Activated CD4-positive, alpha-beta T cell treated with anti-CD3 and anti-CD28 coated beads for 1 hour (primary cell): ENCODE data around the gene DRD1.
"Not testable (repeated sequence)": the region's sequence is repeated elsewhere in the genome, so short reads cannot be mapped to it uniquely, and the experiment has no call there.

Experiments
- DNase-seq: peaks from one replicate; pipeline ENCODE4 v3.0.0-alpha.2; 2020

DRD1 gene

DNA sequence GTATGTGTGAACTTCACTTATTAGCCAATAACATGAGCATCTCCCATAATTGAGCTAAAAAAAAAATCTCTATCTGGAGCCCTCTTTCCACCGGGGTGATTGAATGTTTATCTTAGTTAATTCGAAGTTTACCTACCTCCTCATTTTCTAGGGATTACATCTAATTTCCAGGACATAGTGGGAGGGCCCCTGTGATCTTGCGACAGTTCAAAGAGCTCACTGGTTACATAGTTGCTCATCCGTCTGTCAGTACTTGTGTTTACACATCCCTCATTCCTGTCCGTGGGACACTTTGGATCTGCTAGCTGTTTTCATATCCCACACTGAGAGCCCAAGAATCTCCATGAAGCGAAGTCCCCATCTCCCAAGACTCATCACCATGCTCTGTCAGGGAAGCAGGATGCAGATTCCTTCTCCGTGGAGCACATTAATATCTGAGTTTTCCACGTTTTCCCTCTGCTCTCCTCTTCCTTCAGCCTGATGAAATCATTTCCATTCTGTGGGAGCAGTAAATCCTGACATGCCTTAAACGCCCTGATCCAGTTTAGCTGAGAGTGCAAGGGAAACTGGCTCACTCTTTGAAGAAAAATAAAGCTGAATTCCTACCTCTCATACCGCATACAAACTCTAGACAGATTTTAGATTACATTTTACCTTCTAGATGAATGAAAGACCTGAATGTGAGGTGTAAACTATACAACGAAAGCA lies 24.2 kb upstream of the DRD1 start:
- DNase-seq, result no peak

DNA sequence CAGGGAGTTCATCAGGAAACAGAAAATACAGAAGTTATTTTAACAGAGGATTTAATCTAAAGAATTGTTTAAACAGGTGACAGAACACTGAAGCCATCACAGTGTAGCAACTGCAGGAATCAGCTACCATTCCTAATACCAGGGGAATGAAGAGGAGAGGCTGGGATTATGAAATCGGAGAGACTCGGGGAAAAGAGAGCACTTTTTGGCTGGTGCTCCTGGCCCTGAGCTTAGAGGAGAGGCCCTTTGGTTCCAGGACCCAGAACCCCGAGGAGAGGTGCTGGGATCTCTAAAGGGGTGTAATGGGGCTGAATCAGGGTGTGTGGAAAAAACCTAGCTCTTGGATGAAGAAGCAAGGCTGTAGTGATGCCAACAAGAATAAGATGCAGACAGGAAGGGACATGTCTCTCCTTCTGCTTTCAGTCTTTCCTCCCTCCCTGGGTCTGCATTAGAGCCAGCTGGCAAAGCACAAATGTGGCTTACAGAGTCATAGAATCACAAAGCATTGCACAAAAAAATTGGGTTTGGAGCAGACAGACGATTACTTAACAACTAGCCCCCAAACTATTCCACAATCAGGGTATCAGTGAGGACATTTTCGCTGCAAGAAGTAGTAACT lies 22.8 kb upstream of the DRD1 start:
- no peak for DNase-seq

GRCh38 chr5:175465282-175465681 lies 21.3 kb upstream of the DRD1 start:
- no peak for DNase-seq

- DNase-seq, result no peak
Observed at GRCh38 chr5:175464942-175465233, 20.9 kb upstream of the DRD1 start.

DNA sequence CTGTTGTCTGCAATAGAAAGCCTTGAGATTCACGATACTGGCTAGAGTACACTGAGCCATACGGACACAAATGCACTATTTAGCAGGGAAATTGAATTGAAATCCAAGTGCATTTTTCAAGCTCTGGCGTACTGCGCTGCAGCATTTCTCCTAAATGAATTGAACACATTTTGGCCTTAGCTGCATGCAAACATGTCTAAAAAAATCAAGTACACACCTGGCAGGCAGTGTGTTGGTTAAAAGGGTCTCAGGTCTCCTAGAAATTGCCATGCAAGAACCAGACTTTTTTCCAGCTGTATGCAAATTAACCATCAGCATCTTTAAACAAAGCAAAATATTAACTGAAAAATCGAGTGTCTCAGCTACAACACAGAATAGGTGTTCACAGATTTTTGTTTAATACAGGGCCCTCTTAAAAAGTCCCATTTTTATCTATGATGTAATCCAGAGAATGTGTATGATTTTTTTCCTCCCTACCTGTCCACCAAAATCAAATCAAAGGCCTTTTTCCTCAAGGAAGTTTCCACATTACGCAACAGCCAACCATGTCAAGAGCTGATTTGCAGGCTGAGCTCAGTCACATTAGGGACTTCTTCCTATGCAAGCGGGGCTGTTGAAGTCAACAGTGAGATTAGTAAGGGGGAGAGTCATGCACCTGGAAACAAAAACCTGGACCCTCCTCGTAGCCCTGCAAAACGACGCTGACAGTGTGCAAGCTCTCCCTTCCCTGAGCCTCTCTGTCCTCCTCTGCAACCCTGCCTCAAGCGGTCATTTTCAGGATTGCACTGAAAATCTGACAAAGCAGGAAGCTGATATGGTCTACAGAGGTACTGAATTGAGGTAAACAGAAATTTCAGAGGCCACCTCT lies 20.3 kb upstream of the DRD1 start:
- peak; percentile 36 for DNase-seq

DNA sequence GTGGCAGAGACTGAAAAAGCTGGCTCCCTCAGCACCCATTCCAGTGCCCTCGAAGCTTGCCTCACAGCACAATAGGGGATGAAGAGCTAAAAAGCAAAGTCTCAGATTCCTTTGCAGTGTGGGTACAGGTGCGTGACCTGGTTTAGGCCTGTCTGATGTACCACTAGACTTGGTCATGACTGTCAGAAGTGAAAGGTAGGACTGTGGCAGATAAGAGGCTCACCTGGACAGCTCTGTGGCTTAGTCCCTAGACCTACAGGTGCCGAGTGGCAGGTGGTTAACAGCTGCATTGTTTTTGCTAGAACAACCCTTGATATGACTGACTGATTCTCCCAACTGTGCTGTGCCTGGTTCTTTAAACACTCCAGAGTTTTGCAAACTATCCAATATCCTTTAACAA lies 19.7 kb upstream of the DRD1 start:
- DNase-seq, result no peak

- DNase-seq, result no peak
Observed at GRCh38 chr5:175461370-175461769, 17.4 kb upstream of the DRD1 start.

DNA sequence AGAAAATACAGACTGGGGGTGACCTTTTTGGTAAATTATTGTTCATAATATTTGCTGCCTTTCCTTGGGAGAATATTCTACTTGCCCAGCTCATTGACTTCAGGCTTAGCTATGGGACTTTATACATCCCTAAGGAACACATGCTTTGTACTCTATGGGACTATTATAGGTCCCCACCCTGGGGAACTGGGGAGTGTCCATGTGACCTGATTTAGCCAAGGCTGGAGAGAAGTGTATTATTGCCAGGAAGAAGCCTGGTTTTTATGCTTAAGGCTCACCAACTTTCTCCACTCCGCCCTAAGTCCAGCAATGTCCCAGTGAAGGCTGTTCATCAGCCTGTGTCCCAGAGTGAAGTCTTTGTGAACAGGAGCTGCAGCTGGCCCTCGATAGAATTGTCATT lies 16.6 kb upstream of the DRD1 start:
- no peak for DNase-seq

- no peak for DNase-seq
Observed at GRCh38 chr5:175460126-175460525, 16.1 kb upstream of the DRD1 start.

DNA sequence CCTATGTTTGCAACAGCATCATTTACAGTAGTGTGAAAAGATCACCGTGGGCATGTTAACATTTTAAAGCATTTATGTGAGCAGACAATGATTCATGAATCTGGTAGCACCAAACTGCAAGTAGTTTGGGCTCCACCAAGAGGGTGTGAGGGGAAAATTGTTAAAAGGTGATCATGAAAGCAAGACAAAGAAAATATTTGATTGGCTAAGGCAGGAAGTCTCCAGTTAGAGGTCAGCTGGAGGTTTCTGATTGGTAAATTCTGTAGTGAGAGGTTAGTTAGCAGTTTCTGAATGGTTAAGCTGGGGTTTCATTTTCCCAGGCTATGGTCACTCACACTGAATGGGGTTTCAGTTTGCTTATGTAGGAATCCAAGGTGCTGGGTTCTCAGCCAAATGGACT lies 13.5 kb upstream of the DRD1 start:
- no peak for DNase-seq

DNA sequence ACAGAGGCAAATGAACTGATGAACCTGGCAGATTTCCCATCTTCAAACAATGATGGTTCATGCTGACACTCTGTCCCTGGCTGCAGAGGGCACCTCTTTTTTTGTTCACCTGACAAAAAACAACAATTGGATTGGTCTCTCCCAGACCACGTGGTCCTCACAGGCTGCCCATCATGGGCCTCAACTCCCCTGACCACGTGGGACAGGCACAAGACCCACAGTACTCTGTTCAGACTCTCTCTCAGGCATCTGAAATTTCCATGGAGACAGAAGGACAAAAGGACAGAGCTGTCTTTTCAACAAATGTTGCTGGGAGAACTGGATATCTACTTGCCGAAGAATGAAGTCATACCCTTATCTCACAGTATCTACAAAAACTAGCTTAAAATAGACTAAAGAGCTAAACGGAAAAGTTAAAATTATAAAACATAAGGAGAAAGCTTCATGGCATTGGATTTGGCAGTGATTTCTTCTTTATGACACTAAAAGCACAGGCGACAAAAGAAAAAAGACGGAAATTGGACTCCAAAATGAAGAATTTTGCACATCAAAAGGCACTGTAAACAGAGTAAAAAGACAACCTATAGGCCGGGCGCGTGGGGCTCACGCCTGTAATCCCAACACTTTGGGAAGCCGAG lies 12.2 kb upstream of the DRD1 start:
- no peak for DNase-seq

GRCh38 chr5:175454338-175454737 lies 10.4 kb upstream of the DRD1 start:
- not testable (repeated sequence) for DNase-seq

DNA sequence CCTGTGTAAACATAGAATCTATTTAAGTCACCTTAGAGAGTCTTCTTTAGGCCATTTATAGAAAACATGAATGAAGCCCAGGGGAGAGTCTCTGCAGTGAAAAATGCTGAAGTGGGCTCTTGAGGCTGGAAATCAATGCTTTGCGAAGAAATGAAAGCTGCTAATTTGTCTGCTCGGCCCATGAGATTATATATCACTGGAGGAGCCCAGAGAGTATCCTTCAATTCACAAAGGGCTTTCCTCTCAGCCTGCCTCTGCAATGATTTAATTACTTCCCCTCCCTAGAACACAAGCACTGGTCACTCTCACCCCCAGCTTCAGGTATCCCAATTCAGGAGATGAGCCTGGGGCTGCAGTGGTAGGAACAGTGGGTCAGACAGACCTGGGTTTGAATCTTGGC lies 8.2 kb upstream of the DRD1 start:
- no peak for DNase-seq

GRCh38 chr5:175448276-175448675 lies 4.3 kb upstream of the DRD1 start:
- DNase-seq, result no peak

GRCh38 chr5:175447571-175447970 lies 3.6 kb upstream of the DRD1 start:
- no peak for DNase-seq

DNA sequence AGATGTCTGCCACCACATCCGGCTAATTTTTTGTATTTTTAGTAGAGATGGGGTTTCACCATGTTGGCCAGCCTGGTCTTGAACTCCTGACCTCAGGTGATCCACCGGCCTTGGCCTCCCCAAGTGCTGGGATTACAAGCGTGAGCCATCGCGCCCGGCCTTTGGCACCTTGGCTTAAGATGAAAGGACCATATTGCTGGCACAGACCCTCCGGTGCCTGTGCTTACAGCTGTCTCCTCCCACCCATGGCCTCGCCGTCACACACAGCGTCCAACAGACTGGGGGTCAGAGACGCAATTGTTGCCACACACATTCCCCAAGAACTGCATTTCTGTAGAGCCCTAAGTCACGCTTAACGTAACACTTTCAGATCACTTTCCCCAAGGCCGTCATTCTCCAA lies 2.4 kb upstream of the DRD1 start:
- not testable (repeated sequence) for DNase-seq

DNA sequence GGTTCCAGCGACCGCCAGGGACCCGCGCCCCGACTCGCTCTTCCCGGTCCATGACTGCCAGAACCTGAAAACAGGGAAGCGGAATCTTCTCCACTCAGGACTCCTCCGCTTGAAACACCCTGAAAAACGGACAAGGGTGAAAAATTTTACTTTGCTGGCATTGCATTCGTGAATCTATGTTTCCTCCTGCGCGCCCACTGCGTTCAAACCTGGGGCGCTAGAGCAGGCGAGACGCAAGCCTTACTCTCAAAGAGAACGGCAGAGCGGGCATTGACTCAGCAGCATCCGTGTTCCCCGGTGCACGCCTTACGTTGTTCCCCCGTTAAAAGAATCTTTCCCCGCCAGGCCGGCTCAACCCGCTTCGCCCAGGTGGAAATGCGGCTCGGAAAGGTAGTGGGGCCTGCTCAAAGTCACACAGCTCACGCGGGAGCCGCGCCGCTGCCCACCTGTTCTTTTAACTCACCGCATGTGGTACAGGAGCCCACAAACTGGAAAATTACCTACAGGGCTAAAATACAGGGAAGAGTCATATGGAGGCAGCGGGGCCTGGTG lies 999 bp upstream of the DRD1 start:
- DNase-seq, result no peak

DNA sequence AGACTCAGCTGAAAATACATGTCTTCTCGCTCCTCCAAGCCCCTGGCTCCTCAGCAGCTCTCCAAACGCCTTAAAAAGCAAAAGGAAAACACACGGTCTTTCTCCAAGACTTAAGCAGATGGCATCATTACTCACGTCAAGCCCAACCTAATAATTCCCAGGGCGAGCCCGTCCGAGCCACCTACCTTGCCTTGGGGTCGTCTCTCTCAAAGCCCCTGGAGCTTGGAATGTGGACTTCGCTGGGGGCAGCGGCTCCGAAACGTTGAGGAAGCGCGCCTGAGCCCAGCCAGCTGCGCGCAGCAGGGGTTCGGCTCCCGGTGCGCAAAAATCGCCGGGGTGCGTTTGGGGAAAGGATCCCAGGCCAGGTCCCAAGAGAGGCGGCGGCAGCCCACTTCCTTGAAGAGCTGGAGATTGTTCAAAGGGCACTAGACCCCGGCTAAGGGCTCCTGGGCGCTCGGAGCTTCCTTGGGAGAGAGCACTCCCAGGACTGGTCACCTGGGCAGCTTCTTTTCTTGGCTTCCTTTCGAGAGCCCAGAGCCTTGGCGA lies 395 bp downstream of the DRD1 start:
- DNase-seq, result no peak

DNA sequence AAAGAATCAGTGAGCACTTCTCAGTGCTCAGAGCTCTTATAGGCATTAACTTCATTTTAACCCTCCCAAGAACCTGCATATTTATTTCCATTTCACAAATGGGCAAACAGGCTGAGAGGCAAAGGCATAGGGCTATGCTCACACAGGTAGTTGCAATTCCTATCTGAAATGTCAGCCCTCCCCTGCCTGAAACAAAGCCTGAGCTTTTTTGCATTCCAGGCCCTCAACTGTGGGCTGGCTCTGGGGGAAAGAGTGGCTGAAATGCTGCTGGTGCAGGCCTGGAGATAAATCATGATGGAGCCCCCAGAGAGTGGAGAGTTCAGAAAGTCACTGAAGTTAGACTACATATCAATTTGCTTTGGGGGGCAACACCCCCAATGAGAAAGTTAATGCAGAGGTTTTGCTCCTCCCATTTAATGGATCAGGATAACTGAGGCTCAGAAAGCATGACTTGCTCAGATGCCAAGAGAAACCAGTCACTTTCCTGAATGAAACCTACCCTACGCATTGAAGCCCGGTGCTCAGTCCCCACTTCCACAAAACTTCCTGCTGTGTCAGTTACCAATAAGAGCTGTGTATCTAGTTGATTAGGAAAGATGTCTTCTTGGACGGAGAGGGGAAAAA lies 5.6 kb downstream of the DRD1 start:
- no peak for DNase-seq

DNA sequence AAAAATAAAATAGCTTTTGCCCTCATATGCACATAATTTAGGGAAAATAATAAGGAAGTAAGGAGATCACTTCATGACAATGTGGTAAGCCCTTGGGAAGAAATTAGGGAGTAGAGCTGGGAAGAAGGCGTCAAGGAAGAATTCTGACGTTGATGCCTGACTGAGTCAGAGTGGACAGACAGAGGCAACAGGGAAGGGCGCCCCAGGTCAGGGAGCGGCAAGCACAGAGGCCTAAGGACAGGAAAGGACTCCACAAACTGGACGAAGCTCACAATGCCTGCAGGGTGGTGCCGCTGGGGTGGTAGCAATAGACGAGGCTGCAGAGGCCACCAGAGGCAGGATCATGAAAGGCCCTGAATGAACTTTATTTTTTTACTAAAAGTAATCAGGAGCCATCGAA lies 7.6 kb downstream of the DRD1 start:
- DNase-seq, result no peak

GRCh38 chr5:175434800-175435199 lies 9.2 kb downstream of the DRD1 start:
- no peak for DNase-seq

DNA sequence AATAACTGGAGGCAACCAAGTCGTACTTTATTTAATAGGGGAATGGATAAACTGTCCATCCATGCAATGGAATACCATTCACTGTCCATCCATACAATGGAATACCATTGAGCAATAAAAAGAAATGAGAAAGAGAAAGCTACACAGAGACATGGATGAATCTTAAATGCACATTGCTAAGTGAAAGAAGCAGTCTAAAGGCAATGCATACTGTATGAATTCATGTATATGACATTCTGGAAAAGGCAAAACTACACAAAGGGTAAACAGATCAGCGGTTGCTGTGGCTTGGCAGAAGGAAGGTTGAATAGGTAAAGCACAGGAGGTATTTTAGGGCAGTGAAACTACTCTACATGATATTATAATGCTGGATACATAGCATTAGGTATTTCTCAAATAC lies 16.2 kb downstream of the DRD1 start:
- DNase-seq, result no peak

DNA sequence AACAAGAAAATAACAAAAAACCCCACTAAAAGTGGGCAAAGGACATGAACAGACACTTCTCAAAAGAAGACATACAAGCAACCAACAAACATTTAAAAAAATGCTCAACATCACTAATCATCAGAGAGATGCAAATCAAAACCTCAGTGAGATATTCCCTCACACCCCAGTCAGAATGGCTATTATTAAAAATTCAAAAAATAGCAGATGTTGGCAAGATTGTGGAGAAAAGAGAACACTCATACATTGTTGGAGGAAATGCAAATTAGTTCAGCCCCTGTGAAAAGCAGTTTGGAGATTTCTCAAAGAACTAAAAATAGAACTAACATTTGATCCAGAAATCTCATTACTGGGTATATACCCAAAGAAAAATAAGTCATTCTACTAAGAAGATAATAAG lies 19.4 kb downstream of the DRD1 start:
- DNase-seq, result not testable (repeated sequence)
